C4-2B (cell line): ENCODE data around the gene AKAP12.

Experiments
- ZFX ChIP-seq: fragments of 450-650 bp; IDR thresholded peaks from 2 replicates; pipeline ENCODE4 v1.6.1; 2017
- TF ChIP-seq, protein P1 (sequence below): fragments of 450-650 bp; conservative IDR thresholded peaks from 2 replicates; pipeline ENCODE4 v1.5.1; 2017; ENCODE audit warnings: mild to moderate bottlenecking

DNA sequence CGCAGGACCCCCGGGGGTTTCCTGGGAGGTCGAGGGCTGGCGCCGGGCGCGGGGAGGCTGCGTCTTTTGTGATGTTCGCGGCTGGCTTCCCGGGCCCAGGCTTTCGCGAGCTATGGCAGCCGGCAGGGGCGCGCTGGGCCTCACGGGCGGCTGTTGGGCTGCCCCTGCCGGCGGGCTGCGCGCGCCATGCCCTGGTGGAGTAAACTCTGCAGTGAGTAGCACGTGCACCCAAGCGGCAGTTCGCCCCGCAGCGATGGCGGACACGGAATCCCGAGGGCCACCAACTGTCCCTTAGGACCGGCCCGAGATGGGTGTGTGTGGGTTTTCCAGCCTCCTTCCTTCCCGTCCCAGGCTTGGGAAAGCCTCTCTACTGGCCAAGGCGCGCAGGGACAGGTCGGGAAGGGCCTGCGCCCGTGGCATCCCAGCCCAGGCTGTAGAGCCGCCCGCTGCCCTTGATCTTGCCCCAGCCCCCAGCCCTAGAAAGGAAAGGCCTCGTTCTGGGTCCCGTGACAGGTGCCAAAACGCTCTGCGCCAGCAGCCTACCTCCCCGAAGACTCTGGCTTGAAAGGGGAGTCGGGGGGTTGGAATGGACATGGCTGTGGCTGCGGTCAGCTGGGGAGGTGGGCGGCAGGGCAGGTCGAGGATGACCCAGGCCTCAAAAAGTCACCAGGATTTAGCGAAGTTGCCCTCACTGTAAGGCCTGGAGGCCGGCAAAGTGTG lies 101.9 kb downstream of the AKAP12 start:
- TF ChIP-seq, protein P1, sequence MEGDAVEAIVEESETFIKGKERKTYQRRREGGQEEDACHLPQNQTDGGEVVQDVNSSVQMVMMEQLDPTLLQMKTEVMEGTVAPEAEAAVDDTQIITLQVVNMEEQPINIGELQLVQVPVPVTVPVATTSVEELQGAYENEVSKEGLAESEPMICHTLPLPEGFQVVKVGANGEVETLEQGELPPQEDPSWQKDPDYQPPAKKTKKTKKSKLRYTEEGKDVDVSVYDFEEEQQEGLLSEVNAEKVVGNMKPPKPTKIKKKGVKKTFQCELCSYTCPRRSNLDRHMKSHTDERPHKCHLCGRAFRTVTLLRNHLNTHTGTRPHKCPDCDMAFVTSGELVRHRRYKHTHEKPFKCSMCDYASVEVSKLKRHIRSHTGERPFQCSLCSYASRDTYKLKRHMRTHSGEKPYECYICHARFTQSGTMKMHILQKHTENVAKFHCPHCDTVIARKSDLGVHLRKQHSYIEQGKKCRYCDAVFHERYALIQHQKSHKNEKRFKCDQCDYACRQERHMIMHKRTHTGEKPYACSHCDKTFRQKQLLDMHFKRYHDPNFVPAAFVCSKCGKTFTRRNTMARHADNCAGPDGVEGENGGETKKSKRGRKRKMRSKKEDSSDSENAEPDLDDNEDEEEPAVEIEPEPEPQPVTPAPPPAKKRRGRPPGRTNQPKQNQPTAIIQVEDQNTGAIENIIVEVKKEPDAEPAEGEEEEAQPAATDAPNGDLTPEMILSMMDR = no peak
- no peak for TF ChIP-seq ZFX
